KOPT-K1 (cell line): ENCODE data around the gene RNF212B.
"Not testable (repeated sequence)": the region's sequence is repeated elsewhere in the genome, so short reads cannot be mapped to it uniquely, and the experiment has no call there.

Experiments used
- H3K27ac ChIP-seq: fragments of 200-600 bp; sonication (generic); 2 replicates; pipeline ENCODE4 v1.5.1; 2016; ENCODE audit warnings: antibody characterized with exemption, mild to moderate bottlenecking, low read depth, low read length; ENCODE audit not compliant: poor library complexity, severe bottlenecking
- H3K36me3 ChIP-seq: fragments of 200-600 bp; sonication (generic); 2 replicates; pipeline ENCODE4 v1.5.1; 2017; ENCODE audit warnings: antibody characterized with exemption, mild to moderate bottlenecking, low read length, moderate library complexity; ENCODE audit not compliant: insufficient read depth
- H3K9me3 ChIP-seq: fragments of 200-600 bp; sonication (generic); 2 replicates; pipeline ENCODE4 v1.5.1; 2017; ENCODE audit warnings: antibody characterized with exemption, low read length, mild to moderate bottlenecking; ENCODE audit not compliant: insufficient read depth, poor library complexity, severe bottlenecking

Gene RNF212B, protein sequence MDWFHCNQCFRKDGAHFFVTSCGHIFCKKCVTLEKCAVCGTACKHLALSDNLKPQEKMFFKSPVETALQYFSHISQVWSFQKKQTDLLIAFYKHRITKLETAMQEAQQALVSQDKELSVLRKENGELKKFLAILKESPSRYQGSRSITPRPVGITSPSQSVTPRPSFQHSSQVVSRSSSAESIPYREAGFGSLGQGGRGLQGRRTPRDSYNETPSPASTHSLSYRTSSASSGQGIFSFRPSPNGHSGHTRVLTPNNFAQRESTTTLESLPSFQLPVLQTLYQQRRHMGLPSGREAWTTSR

GRCh38 chr14:23237772-23238594, at the start of gene RNF212B:
TSS of gene RNF212B (plus strand) at chr14:23237936. CDS start at chr14:23240346, 2,410 bp downstream.
- no peaks in the 10 kb centered on the region for H3K9me3 ChIP-seq
- H3K36me3 ChIP-seq: no peaks in the 10 kb centered on the region
- H3K27ac ChIP-seq: no peak within 1 kb of the TSS

DNA sequence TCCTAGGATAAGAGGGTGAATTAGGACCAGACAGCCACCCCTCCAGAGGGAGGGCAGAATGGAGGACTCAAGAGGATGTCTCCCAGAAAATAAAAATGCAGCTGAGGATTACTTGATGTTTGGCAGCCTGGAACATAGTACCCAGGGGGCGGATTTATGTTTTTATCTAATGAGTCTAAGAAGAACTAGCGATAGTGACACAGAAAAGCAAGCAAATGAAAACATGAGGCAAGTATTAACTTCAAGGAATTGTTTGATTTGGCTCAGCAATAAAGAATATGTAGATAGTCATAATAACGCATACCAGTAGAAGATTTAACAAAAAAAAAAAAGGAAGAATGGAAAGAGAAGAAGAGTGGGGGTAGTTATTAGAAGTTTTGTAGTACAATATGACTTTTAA, 44.3 kb upstream of the RNF212B start:
- H3K36me3 ChIP-seq: no peaks in the 10 kb centered on the region
- no peaks in the 10 kb centered on the region for H3K9me3 ChIP-seq
- no peak overlapping the region for H3K27ac ChIP-seq

- H3K9me3 ChIP-seq: no peaks in the 10 kb centered on the region
- no peaks in the 10 kb centered on the region for H3K36me3 ChIP-seq
- H3K27ac ChIP-seq: no peak overlapping the region
Observed at GRCh38 chr14:23195552-23196101, 42.1 kb upstream of the RNF212B start.

GRCh38 chr14:23196487-23196886, 41.2 kb upstream of the RNF212B start:
- H3K36me3 ChIP-seq, H3K9me3 ChIP-seq, H3K27ac ChIP-seq: not testable (repeated sequence)

DNA sequence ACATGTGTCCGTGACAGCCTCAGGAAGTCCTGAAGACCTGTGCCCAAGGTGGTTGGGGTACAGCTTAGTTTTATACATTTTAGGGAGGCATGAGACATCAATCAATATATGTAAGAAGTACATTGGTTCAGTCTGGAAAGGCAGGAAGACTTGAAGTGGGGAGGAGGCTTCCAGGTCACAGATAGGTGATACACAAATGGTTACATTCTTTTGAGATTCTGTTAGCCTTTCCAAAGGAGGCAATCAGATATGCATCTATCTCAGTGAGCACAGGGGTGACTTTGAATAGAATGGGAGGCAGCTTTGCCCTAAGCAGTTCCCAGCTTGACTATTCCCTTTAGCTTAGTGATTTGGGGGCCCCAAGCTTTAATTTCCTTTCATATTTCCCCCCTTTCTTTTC, 38.6 kb upstream of the RNF212B start:
- H3K27ac ChIP-seq, H3K36me3 ChIP-seq, H3K9me3 ChIP-seq: not testable (repeated sequence)

- Histone ChIP-seq H3K36me3 (no peaks in the 10 kb centered on the region), H3K27ac (no peak overlapping the region), H3K9me3 (no peaks in the 10 kb centered on the region)
Observed at GRCh38 chr14:23202001-23202400, 35.7 kb upstream of the RNF212B start.

DNA sequence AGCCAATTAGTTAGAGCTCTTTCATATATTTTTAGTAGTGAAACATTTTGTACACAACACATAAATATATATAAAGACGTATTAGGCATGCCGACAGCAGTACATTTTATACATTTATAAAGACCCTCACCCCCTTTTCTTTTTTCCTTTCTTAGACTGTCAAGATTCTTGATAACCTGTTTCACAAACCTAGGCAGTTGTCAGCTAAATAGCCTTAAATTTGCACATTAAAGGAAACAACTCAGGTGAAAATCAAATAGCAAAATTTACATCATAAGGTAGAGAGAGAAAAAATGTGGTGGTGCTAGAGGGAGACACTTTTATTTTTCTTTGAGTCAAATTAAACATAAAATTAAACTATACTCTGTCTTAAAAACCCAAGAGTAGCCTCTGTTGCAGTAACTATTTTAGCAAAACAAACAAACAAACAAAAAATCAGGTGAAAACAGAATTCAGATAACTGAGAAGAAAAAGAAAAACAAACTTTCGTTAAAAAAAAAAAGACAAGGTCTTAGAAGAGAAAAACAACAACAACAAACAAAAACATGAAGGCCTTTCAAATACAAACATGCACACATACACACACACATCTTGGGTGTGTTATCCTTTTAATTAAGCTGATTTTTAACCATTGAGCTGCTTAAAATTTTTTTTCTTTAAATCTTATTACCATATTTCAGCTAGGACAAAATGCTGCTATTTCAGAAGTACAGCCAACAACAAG, 31.2 kb upstream of the RNF212B start:
- H3K36me3 ChIP-seq: no peaks in the 10 kb centered on the region
- no peak overlapping the region for H3K27ac ChIP-seq
- no peaks in the 10 kb centered on the region for H3K9me3 ChIP-seq

- no peaks in the 10 kb centered on the region for H3K9me3 ChIP-seq
- no peak overlapping the region for H3K27ac ChIP-seq
- no peaks in the 10 kb centered on the region for H3K36me3 ChIP-seq
Observed at GRCh38 chr14:23207146-23207540, 30.6 kb upstream of the RNF212B start.

DNA sequence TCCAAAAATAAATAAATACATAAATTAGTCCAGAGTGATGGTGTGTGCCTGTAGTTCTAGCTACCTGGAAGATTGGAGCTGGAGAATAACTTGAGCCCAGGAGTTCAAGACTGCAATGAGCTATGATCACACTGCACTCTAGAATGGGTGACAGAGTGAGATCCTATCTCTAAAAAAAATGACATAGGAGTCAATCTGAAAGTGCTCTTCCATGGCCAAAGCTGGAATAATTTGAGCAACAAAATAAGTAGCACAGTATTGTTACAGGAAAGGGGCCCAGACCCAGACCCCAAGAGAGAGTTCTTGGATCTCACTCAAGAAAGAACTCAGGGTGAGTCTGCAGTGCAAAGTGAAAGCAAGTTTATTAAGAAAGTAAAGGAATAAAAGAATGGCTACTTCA, 29.4 kb upstream of the RNF212B start:
- H3K36me3 ChIP-seq: no peaks in the 10 kb centered on the region
- H3K27ac ChIP-seq: no peak overlapping the region
- H3K9me3 ChIP-seq: no peaks in the 10 kb centered on the region

- Histone ChIP-seq H3K27ac (no peak overlapping the region), H3K9me3 (peaks cover 2% of the 10 kb centered on the region), H3K36me3 (no peaks in the 10 kb centered on the region)
Observed at GRCh38 chr14:23209651-23210423, 27.9 kb upstream of the RNF212B start.

DNA sequence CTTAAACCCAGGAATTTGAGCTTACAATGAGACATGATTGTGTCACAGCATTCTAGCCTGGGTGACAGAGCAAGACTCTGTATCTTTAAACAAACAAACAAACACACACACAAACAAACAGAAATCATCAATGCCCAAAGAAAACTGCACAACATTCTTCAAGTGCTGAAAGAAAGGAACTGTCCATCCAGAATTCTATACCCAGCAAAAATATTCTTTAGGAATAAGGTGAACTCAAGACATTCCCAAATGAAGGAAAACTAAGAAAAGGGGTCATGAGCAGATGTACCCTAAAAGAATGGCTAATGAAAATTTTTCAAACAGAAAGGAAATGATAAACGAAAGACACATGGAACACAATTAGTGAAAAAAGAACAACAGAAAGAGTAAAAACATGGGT, 22.3 kb upstream of the RNF212B start:
- Histone ChIP-seq H3K9me3 (peaks cover 12% of the 10 kb centered on the region), H3K27ac (no peak overlapping the region), H3K36me3 (no peaks in the 10 kb centered on the region)

GRCh38 chr14:23217032-23218020, 20.4 kb upstream of the RNF212B start:
- Histone ChIP-seq H3K27ac (no peak overlapping the region), H3K36me3 (no peaks in the 10 kb centered on the region)

DNA sequence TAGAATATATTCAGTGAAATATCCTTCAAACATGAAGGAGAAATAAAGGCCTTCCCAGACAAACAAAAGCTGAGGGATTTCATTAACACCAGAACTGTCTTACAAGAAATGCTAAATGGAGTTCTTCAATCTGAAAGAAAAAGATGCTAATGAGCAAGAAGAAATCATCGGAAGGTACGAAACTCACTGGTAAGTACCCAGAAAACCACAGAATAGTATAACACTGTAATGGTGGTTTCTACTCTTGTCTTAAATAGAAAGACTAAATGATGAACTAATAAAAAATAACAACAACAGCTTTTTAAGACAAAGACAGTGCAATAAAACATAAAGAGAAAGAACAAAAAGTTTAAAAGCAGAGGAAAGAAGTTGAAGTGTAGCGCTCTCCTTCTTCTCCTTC, 18.7 kb upstream of the RNF212B start:
- Histone ChIP-seq H3K9me3 (peaks cover 12% of the 10 kb centered on the region), H3K27ac (no peak overlapping the region), H3K36me3 (no peaks in the 10 kb centered on the region)

More at GRCh38 chr14:23217032-23218020, 20.4 kb upstream of the RNF212B start:
- H3K9me3 ChIP-seq: peaks cover 12% of the 10 kb centered on the region
